Pancreas (tissue), 10 donors: Measurements from ENCODE around the gene HSF5. TPM values are rescaled to one million over a fixed set of nuclear protein-coding genes. Genes with fewer than 3 reads are reported as not detected.

Experiments
- ATAC-seq, 4 donors: fragments of 200-7000 bp; cut with Tn5 transposase; one replicate each; pipeline versions ENCODE4 v1.8.0 to v1.9.1; 2020; ENCODE audit warnings: mild to moderate bottlenecking in 4 of 4, moderate library complexity in 4 of 4
- DNase-seq, 6 donors: peaks; one replicate each; pipeline ENCODE4 v3.0.0-alpha.2; 2020
- FAIRE-seq: peaks from 2 replicates; lab custom pipeline; 2012; peaks lifted over from hg19 to GRCh38; lab: Jason Lieb, UNC
- H3K27ac ChIP-seq, 4 donors: fragments of 200-600 bp; sonication (generic); 1 replicate in 3 of 4; 2 replicates in 1 of 4; pipeline versions ENCODE4 v1.5.0 to v1.8.0; 2020
- H3K27me3 ChIP-seq, 4 donors: fragments of 200-600 bp; one replicate each; pipeline ENCODE4 v1.8.0; 2021
- H3K36me3 ChIP-seq, 3 donors: fragments of 200-600 bp; sonication (generic) in 1 of 3; one replicate each; pipeline versions ENCODE4 v1.5.0 to v1.8.0; 2020 to 2021
- H3K4me1 ChIP-seq, 3 donors: fragments of 200-600 bp; one replicate each; pipeline ENCODE4 v1.8.0; 2021
- H3K4me3 ChIP-seq, 4 donors: fragments of 200-600 bp; sonication (generic) in 2 of 4; one replicate each; pipeline versions ENCODE4 v1.5.0 to v1.8.0; 2020 to 2021
- H3K9me3 ChIP-seq, 4 donors: fragments of 200-600 bp; one replicate each; pipeline ENCODE4 v1.8.0; 2021
- WGBS, 2 donors: extraction: QIAGEN DNeasy Blood & Tissue Kit; methylation state at CpG; one replicate each; pipeline ENCODE4 v1.1.7; 2013; 5-methylcytosine and 5-hydroxymethylcytosine counted together
- intact Hi-C, 3 donors: fragments of 100-400 bp; cut with DNase I; formaldehyde crosslinking; loops; one replicate each; pipeline versions ENCODE4 v1.11.1 to v1.14.2; 2022
- polyA plus RNA-seq, 2 donors: library from polyadenylated mRNA; stranded (reverse); fragments of 200-250 nt; gene quantifications; one replicate each; pipeline ENCODE4 v1.2.3, GENCODE V29; 2013
- total RNA-seq, 6 donors: library from RNA; stranded (reverse); fragmentation: NEBNext Ultra II Directional in 4 of 6; extraction: Animal tissue kit (Norgen Biotek cat#: 25700) in 4 of 6; gene quantifications; one replicate each; pipeline versions ENCODE4 v1.2.1 to v1.2.4, GENCODE V29; 2021 to 2023
- TF ChIP-seq, protein P1 (sequence below), 4 donors: fragments of 200-600 bp; sonication (generic) in 3 of 4; IDR thresholded peaks; one replicate each; pipeline versions ENCODE4 v1.5.0 to v1.8.0; 2021; ENCODE audit warnings: antibody characterized with exemption in 4 of 4
- donor health status: healthy with polysubstance abuse.
- donor health status: DM: no; HTN: no; CAD: no; lungs with moderate emphysema.
- donor health status: DM: no; HTN: no; CAD: no.
- donor health status: control.
- donor health status: control.
- donor health status: Bipolar disorder and iron deficiency.
- donor health status: DM: yes; HTN: yes; CAD: no.
- donor health status: DM: no; HTN: no; CAD: no.
- donor health status: DM: no; HTN: no; CAD: no.
- donor health status: DM: yes; HTN: yes; CAD: no.

Gene HSF5
- total and polyA plus RNA-seq, 8 donors, result 0.04 TPM; not detected in 7

DNA sequence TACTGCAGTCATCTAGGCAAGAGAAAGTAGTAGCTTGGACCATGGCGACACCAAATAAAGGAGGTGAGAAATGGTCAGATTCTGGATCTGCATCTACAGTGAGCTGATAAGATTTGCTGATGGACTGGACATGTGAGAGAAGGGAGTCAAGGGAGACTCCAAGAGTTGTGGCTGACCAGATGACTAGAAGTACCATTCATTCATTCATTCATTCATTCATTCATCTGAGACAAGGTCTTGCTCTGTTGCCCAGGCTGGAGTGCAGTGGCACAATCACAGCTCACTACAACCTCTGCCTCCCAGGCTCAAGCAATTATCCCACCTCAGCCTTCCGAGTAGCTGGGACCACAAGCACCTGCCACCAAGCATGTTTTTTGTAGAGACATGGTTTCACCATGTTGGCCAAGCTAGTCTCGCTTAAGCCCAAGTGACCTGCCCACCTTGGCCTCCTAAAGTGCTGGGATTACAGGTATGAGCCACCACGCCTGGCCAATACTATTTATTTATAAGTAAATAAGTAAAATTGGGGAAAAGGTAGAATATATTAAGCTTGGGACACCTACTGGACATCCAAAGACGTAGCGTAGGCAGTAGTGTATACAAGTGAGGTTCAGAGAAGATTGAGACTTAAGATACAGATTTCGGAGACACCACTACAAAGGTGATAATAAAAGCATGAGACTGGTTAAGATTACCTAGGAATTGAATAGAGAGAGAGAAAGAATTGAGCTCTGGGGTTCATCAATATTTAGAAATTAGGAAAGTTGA, 55.2 kb downstream of the HSF5 start:
- no peaks in the 10 kb centered on the region for H3K4me1 ChIP-seq
- FAIRE-seq (no peak), DNase-seq (no peak), ATAC-seq (no peak)
- H3K27ac ChIP-seq, result no peak overlapping the region
- H3K4me3 ChIP-seq, result no peak overlapping the region
- peaks cover 0 to 8% (median 0%) of the 10 kb centered on the region in 4 donors for H3K27me3 ChIP-seq
- 65 to 73% methylated on average over 7 of the region's 7 CpGs for WGBS, 2 donors
- intact Hi-C loops, result no loop called here
- no peaks in the 10 kb centered on the region for H3K36me3 ChIP-seq
- TF ChIP-seq, protein P1, sequence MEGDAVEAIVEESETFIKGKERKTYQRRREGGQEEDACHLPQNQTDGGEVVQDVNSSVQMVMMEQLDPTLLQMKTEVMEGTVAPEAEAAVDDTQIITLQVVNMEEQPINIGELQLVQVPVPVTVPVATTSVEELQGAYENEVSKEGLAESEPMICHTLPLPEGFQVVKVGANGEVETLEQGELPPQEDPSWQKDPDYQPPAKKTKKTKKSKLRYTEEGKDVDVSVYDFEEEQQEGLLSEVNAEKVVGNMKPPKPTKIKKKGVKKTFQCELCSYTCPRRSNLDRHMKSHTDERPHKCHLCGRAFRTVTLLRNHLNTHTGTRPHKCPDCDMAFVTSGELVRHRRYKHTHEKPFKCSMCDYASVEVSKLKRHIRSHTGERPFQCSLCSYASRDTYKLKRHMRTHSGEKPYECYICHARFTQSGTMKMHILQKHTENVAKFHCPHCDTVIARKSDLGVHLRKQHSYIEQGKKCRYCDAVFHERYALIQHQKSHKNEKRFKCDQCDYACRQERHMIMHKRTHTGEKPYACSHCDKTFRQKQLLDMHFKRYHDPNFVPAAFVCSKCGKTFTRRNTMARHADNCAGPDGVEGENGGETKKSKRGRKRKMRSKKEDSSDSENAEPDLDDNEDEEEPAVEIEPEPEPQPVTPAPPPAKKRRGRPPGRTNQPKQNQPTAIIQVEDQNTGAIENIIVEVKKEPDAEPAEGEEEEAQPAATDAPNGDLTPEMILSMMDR (IDR thresholded peaks at IDR 0.05), result no peak
- H3K9me3 ChIP-seq, result no peaks in the 10 kb centered on the region

DNA sequence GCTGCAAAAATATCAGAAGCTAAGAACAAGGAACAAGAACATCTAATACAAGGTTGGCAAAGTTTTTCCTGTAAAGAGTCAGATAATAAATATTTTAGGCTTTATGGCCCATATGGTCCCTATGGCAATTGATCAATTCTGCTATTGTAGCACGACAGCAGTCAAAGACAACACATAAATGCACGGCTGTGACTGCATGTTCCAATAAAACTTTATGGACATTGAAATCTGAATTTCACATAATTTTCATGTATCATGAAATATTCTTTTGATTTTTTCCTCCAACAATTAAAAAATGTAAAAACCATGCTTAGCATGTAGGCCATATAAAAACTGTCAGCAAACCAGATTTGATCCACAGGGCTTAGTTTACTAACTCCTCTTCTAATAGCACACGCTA, 60.4 kb downstream of the HSF5 start:
- H3K4me3 ChIP-seq, result no peak overlapping the region
- 85 to 88% methylated on average over 3 of the region's 3 CpGs for WGBS, 2 donors

DNA sequence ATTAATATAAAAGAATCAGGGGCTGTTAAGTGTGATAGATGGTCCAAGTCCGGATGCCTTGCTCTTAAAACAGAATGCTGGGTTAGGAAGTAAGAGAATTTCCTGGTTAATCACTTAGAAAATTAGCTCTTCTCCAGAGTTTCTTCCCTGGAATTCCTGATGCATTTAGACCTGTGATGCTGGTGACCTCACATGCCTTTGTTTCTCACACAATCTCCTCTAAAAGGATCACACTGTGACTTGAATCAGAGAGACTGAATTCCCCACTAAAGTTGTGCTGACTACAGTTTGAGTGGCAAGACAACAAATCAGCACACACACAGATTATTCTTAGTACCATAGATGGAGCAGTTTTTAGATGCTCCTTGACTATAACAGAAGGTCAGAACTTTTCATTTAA, 66.5 kb downstream of the HSF5 start:
- intact Hi-C loops, result loop anchor here in 1 of 3 donors (10.0 kb wide), 1 partner anchor 47 kb away; no protein-coding TSS in a partner anchor
- H3K4me3 ChIP-seq, result no peak overlapping the region
- 41 to 66% methylated on average over 1 of the region's 1 CpG for WGBS, 2 donors
- no peaks in the 10 kb centered on the region for H3K9me3 ChIP-seq
- TF ChIP-seq, protein P1 (IDR thresholded peaks at IDR 0.05), result no peak
- H3K36me3 ChIP-seq, result no peaks in the 10 kb centered on the region
- H3K27me3 ChIP-seq, result no peaks in the 10 kb centered on the region
- no peak overlapping the region for H3K27ac ChIP-seq
- no peak for ATAC-seq
- H3K4me1 ChIP-seq, result peaks cover 0 to 4% (median 0%) of the 10 kb centered on the region in 3 donors
- FAIRE-seq, result no peak
- DNase-seq, result no peak

More for the DNA sequence above, 60.4 kb downstream of the HSF5 start:
- Histone ChIP-seq H3K36me3 (no peaks in the 10 kb centered on the region), H3K9me3 (no peaks in the 10 kb centered on the region), H3K27me3 (no peaks in the 10 kb centered on the region), H3K27ac (no peak overlapping the region), H3K4me1 (no peaks in the 10 kb centered on the region)
- TF ChIP-seq, protein P1 (IDR thresholded peaks at IDR 0.05), result no peak
- FAIRE-seq (no peak), DNase-seq (no peak), ATAC-seq (no peak)
- intact Hi-C loops, result loop anchor here in 1 of 3 donors (10.0 kb wide), 1 partner anchor 53 kb away; no protein-coding TSS in a partner anchor

DNA sequence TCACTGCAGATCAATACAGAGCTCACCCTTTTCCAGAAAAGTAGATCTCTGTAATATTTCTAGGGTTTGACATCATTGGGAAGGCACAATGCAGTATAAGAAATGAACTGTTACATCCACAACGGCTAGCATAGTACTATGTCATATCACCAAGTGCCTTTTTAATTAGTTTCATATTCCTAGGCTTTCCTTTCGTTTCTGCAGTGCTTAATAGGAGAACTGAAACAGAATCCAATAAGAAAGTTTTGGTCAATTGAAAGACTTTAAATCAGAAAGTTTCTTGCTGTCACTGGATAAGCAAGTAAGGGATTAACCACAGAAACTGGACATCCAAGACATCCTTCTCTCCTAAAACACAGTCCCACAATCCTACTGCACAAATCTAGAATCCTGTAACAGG, 67.4 kb downstream of the HSF5 start:
- H3K9me3 ChIP-seq, result no peaks in the 10 kb centered on the region
- DNase-seq (no peak), FAIRE-seq (no peak), ATAC-seq (no peak)
- H3K27me3 ChIP-seq, result no peaks in the 10 kb centered on the region
- WGBS, 2 donors, result 50 to 54% methylated on average over 2 of the region's 2 CpGs
- TF ChIP-seq, protein P1 (IDR thresholded peaks at IDR 0.05), result no peak
- no peak overlapping the region for H3K27ac ChIP-seq
- no peaks in the 10 kb centered on the region for H3K36me3 ChIP-seq
- intact Hi-C loops, result loop anchor here in 1 of 3 donors (10.0 kb wide), 1 partner anchor 46 kb away; no protein-coding TSS in a partner anchor
- no peak overlapping the region for H3K4me3 ChIP-seq
- H3K4me1 ChIP-seq, result peaks cover 0 to 4% (median 0%) of the 10 kb centered on the region in 3 donors
